D341Med (cell line): Measurements from ENCODE around the gene ATXN2.

ENCODE experiments used
- DNase-seq: peaks from one replicate; pipeline ENCODE4 v3.0.0; 2012; ENCODE audit warnings: low spot score

The ATXN2 gene

DNA sequence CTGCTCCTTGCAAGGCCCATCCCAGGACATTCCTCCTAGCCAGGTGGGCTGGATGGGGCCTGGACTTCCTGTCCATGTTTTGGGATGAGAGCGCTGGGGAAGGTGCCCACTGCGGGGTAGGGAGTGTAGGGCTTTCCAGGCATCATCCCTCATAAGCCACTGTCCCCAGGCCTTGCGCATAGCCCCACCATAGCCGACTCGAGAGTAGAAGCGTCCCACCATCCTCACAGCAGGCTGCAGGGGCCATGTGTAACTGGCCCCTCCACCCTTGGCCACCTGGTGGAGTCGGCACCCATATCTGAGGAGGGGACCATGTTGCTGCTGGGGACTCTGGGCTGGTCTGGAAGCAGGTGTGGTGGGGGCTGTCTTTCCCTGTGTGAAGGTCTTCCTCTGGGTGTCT, 162.8 kb downstream of the ATXN2 start:
- DNase-seq: no peak

DNA sequence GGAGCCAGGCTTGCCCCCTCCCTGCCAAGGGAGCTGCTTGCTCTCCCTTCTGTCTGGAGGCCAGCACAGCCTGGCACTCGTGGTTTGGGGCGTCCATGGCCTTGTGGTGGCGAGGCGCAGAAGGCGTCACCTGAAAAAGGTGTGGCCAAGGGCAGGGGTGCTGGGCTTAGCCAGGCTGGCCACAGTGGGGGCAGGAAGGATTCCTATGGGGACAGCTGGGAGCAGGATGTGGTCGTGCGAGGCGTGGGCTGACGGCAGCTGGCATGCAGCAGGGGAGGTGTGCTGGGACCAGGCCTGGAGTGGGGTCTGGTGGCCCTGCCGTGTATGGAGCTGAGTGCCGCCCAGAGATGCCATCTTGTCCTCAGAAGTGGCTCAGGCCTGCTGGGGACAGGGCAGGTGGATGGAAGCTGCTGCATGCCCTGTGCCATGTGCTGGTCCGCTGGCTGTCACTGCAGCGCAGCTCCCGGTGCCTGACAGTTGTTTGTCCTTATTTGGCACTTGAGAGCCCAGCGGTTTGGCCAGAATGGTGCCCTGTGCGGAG, 163.4 kb downstream of the ATXN2 start:
- no peak for DNase-seq

DNA sequence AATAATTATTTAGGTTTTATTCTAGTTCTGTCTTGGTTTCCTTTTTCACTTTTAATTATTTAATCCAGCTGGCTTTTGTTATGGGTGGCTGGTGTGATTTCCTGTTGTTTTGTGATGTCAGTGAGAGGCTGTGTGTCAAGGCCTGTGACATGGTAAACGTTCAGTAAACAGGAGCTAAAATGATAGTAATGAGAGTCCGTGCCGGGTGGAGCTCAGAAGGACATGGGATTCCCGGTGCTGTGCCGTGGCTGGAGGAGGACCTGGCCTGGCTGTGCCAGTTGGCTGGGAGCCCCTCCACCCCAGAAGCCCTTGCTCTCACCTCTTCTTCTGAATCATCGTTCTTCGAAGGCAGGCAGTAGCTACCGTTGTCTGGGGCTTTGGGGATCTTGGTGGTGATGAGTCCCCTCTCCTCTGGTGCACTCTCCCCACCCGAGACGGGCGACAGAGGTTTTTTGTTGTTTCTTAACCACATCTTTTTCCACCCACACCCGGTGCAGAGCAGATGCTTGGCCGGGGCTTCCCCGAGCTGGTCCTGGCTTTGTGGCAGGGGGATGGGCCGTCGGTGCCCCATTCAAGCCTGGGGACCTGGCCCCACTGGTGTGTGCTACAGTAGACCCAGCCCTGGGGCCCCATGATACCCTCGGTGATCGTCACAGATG, 164.3 kb downstream of the ATXN2 start:
- no peak for DNase-seq

DNA sequence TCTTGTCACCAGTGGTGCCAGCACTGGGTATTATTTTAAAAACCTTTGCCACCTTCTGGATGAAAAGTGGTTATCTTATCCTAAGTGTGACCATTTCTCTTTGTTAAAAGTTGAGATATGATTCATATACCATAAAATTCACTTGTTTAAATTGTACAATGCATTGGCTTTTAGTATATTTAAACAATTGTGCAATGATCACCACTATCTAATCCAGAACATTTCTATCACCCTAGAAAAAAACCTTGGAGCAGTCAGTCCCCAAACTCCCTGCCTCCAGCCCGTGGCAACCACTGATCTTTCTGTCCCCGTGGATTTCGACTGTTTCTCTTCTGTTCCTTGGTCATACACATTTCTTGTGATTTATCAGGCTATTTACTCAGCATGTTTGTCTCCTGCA, 165.1 kb downstream of the ATXN2 start:
- DNase-seq: no peak

DNA sequence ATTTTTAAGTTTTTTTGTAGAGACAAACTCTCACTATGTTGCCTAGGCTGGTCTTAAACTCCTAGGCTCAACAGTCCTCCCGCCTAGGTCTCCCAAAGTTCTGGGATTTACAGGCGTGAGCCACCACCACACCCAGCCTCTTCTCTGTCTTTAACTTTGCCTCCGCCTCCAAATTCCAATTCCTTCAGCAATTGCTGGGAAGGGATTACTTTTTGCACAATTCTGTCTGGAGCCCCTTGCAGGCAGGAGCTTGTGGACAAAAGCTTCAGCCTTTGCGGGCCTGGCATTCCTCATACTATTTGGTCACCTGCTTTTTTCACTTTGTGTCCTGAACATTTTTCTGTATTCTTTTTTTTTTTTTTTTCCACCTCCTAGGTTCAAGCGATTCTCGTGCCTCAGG, 167.3 kb downstream of the ATXN2 start:
- DNase-seq: peak; percentile 10

DNA sequence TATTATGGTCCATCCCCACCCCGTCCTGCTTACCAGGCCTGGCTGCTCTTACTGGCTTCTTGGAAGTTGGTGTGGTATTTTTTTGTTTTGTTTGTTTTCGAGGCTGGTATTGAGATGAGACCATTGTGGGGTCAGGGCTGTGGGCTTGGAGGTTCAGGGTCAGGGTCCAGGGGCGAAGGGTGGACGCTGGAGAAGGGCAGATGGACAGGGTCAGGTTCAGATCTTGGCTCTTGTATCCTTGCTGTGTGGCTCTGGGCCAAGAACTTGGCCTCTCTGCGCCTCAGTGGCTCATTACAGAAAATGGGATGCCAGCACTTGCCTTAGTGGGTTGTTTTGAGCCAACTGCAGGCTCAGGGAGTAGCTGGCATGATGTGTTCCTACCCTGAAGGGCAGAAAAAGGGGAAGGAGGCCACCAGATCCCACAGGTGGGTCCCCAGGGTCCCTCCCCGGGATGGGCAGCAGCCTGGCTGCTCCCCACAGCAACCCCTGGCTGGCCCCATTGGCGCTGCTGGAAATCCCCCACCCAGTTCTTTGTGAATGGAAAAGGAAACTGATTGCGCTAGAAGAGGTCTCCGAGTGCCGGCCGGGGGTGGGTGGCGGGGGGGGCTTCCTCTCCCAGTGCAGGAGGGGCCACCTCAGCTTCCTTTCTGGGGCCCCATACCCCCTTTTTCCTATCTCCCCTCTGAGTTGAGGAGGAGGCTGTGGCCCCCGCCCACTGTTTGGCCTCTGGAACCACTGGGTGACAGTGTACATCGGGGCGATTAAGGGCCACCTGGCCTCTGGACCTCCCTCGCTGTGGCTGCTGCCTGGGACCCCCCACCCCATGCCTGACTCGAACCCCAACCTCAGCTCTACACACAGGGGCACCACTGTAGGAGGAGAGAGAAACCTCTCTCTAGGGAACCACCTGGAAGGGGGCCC, 168.4 kb downstream of the ATXN2 start:
- DNase-seq: peak; percentile 27

DNA sequence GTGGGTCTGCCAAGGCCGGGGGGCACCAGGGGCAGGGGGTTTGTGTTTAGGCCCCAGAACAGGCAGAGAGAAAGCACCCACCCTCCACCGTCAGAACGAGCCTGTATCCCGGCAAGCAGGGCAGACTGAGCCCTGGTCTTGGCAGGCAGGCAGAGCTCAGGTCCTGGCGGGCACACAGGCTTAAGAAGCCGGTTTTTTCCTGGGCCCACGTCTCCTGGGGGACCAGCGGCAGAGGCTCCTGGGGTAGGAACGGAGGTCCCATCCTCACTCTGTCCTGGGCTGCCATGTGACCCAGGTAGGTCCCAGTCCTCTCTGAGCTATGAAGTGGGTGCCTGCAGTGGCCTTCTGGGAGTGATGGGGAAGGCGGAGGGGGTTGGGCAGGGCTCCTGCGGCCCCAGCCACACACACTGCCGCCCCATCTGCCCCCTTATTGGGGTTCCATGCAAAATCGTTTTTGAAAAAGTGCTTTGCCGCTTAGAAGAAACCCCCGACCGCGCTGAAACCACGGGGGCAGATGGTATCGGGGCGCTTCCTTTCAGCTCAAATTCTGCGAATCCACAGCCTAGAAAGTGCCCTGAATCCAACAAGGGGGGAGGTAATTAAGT, 169.2 kb downstream of the ATXN2 start:
- peak; percentile 33 for DNase-seq

DNA sequence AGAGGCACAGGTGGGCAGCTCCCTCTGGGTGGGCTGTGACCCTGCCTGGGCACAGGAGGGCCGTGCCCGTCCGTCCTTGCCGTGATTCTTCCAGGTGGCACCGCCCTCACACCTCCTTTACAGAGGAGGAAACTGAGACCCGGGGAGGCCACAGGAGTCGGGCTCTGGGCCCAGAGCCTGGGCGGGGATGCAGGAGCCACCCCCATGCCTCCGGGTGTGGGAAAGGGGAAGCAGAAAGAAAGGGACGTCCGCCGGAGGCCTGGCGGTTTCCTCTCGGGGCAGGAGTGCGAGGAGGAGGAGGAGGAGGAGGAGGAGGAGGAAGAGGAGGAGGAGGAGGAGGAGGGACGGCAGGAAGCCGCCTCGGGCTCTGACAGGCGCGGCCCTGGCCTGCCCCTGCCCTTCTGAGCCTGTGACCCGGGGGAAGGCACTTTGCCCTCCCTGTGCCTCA, 170.4 kb downstream of the ATXN2 start:
- DNase-seq: peak; percentile 31

DNA sequence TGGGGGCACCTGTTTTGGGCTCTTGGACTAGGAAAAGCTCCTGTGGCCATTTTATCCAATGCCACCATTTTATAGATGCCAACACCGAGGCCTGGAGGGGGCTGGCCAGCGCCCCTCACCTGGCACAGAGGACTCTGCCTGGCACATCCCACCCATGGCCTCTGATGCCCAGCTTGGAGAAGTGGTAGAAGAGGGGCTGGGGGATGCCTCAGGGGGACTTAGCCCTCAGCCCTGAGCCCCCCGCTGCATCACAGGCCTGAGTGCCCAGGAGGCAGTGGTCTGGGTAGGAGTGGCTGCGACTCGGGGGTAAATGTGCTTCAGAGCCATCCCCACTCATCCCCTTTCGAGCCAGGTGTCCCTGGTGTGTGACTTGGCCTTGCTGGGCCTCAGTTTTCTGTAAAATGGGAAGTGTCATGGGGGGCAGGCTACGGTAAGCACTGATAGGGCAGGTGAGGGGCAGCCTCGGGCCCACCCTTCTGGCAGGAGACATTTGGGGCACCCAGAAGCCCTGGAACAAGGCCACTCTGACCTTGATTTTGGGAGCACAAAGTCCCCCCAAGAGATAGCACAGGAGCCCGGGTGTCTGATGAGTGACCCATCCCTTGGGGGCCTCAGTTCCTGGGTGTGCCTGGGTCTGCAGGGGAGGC, 170.9 kb downstream of the ATXN2 start:
- DNase-seq: peak; percentile 36

DNA sequence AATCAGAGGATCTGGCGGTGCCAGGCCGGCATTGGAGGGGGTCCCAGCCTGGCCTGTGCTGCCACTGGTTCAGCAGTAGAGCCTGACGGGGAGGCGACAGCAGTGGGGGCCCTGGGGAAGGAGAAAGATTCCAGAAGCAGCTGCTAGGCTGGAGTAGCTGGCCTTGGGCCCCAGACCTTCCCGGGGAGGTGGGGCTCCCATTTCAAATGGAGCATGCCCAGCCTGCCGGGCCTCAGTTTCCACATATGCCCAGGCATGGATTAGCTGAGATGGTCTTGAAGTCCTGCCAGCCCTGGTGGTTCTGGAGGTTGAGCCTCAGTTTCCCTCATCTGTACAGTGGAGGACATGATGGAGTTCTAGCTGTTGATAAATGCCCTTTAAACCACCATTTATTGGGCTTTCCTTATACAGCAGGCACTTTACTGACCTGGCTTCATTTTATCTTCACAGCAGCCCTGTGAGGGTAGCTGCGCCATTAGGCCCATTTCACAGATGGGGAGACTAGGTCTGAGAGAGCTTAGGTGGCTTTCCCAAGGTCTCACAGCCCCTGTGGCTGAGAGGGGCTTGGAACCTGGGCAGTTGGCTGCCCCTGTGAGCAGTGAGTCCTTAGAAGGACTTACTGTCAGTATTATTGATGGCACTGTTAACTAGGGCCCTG, 171.6 kb downstream of the ATXN2 start:
- DNase-seq: peak; percentile 31

DNA sequence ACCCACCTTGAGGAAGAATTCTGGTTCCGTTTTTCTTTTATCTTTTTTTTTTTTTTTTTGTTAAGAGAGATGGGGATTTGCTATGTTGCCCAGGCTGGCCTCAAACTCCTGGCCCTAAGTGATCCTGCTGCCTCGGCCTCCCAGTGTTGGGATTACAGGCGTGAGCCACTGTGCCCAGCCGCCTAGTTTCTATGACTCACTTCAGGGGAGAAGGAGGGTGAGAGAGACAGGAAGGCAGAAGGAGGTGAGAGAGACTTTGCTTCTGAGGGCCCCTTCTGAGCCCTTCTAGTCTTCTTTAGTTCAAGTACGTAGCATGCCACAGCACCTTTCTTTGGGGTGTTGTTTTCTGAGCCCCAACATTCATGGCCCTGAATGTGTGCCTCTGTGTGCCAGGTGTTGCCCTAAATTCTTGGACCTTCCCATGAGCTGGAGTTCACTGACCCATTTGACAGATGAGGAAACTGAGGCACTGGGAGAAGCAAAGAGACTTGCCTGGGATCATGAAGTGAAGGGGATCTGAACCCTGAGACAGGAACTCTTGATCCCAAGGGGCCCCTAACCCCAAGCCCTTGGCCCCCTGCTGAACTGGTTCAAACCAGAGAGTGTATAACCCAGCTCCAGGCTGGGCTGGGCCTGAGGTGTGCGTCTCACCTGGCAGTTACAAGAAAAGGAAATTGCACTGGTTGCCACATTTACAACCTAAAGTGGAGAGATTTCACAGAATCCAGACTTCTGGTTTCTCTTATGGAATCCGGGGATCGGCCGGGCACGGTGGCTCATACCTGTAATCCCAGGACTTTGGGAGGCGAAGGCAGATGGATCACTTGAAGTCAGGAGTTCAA, 172.6 kb downstream of the ATXN2 start:
- DNase-seq: peak; percentile 17

DNA sequence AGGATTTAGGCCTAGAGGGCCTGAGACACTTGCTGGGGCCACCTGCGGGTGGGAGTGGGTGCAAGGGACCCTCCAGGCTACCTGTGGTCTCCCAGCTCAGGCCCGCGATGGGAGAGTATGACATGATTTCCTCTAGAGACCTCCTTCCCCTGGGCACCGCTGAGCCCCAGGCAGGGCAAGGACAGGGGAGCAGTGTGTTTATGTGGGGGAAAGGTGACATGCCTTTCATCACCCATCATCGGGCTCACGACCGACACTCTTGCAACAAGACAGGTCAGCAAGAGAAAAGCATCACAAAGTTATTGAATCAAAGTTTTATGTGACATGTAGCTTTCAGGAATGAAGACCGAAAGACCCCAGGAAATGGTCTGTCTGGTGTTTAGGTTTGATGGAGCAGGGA, 173.5 kb downstream of the ATXN2 start:
- peak; percentile 13 for DNase-seq

DNA sequence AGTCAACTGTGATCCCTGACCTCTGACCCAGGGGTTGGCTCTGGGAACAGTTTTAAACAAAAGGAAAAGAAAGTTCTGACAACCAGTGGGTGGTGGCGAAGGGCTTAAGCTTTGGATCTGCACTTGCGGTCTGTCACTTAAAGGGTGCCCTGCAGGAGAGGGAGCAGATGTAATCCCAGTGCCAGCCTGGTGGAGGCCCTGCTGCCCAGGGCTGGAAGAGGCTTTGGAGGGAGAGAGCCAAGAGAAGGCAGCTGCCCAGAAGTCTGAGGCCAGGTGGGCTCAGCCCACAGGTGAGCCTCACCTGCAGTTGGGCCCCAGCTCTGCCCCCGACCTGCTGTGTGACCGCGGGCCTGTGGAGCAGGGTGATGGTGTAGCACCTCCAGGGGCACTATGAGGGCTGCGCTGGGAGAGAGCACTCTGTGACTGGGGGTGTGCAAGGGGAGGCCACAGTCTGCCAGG, 174.3 kb downstream of the ATXN2 start:
- DNase-seq: peak; percentile 32

DNA sequence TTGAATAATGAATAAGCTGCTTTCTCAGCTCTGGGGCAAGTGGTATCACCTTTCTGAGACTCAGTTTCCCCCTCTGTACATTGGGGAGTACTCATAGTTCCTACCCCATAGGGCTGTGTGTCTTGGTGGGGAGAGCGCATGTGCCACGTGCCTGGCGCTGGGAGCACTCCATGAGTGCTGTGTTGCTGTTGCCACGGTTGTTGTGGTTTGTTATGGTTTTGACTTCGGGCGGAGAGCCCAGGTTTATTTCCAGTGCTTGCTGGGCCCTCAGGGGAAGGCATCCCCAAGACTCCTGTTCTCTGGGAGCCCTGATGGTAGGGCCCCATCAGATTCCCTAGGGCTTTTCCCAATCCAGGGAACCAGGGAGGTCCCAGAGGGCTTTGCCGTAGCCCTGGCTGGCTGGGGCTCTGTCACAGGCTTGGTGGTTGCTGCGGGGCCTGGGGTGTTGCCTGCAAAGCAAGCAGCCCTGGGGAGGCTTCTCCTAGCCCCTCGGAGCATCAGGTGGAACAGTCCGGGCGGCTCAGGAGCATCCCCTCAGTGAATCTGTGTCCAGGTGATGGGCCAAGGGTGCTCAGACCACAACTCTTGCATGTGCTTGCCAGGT, 174.8 kb downstream of the ATXN2 start:
- DNase-seq: peak; percentile 39

DNA sequence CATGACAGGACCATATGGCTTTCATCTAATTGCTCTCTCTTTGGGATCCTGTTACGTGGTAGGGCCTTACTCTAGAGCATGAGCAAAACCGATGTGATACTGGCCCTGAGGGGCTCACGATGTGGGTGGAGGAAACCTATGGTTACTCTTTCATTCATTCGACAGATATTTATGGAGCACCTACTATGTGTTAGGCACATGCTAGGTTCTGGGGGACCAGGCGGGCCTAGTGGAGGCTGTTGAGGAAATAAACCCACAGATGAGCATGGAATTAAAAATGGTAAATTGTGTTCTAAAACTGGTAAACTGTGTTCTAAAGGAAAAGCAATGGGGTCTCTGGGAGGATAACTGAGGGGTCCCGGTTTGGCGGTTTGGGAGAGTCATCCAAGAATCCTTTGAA, 178.6 kb downstream of the ATXN2 start:
- no peak for DNase-seq

DNA sequence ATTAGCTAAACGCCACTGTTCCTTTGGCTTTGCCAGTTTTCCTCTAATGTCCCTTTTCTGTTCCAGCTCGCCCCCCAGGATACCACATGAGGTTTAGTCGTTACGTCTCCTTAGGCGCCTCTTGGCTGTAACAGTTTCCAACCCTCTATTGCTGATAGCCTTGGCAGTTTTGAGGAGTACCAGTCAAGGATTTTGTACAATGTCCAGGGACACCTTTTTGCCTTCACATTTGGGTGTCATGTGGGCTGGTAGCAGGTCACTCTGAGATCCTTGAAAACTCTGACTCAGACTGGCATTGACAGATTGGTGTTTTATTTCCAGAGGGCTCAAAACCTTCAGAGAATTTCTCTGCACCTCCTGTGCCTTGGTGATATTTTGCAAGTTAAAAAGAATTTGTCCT, 179.3 kb downstream of the ATXN2 start:
- no peak for DNase-seq

DNA sequence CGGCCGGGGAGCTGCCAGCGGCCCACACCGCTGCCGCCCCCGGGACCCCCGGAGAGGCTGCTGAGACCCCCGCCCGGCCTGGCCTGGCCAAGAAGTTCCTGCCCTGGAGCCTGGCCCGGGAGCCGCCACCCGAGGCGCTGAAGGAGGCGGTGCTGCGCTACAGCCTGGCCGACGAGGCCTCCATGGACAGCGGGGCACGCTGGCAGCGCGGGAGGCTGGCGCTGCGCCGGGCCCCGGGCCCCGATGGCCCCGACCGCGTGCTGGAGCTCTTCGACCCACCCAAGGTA, 180.6 kb downstream of the ATXN2 start:
- DNase-seq: peak; percentile 32

DNA sequence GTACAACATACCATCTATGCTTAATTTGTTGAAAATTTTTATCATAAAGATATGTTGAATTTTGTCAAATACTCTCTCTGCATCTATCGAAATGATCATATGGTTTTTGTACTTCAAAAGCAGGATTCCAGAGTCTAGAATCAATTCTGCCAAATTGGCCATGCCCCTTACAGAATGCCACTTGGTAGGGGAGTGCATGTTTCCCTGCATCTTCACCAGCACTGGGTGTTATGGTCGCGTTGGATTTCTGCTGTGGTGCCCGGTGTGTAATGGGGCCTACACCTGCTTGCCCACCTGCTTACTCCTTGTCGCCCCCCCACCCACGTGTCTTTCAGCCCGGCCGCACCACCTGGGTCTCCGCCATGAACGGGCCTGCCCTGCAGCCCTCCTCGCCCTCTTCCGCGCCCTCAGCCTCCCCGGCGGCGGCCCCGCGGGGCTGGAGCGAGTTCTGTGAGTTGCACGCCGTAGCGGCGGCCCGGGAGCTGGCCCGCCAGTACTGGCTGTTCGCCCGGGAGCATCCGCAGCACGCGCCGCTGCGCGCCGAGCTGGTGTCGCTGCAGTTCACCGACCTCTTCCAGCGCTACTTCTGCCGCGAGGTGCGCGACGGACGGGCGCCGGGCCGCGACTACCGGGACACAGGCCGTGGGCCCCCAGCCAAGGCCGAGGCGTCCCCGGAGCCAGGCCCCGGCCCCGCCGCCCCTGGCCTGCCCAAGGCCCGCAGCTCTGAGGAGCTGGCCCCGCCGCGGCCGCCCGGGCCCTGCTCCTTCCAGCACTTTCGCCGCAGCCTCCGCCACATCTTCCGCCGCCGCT, 181.1 kb downstream of the ATXN2 start:
- DNase-seq: peak; percentile 31

DNA sequence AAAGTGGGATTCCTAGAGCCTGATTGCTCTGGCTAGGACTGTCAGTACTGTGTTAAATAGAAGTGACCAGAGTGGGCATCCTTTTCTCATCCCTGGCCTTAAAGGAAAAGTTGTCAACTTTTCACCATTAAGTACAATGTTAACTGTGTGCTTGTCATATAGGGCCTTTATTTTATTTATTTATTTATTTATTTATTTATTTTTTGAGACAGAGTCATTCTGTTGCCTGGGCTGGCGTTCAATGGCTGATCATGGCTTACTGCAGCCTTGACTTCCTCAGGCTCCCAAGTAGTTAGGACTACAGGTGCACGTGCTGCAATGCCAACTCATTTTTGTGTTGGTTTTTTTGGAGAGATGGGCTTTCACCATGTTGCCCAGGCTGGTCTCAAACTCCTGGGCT, 181.8 kb downstream of the ATXN2 start:
- DNase-seq: no peak
